A549 (cell line): ENCODE results near the gene GALNTL6. TPM values are rescaled to one million over a fixed set of nuclear protein-coding genes. Genes with fewer than 3 reads are reported as not detected.

ENCODE experiments used
- ATAC-seq, 2 experiments: fragments of 200-7000 bp in 1 of 2; fragments of >200 bp in 1 of 2; cut with Nextera tagmentation in 1 of 2; cut with Tn5 transposase in 1 of 2; 3 replicates each; pipeline versions ENCODE4 v1.8.0 to v1.9.1; 2018 to 2020; ENCODE audit warnings: mild to moderate bottlenecking in 1 of 2, moderate library complexity in 1 of 2
- CTCF ChIA-PET: fragments of 300-600 bp; sonication (Branson Sonifier 250); formaldehyde crosslinking; extraction: SDS; loops from one replicate; lab custom pipeline; 2021; ENCODE audit warnings: antibody characterized with exemption, inconsistent platforms; lab: Yijun Ruan, JAX
- POLR2A ChIA-PET: fragments of 350-600 bp; formaldehyde crosslinking; extraction: SDS; loops from one replicate; lab custom pipeline; 2021; ENCODE audit warnings: antibody characterized with exemption, inconsistent platforms; lab: Yijun Ruan, JAX
- DNase-seq, 2 experiments: peaks; one replicate each; pipeline versions ENCODE4 v3.0.0 to v3.0.0-alpha.2; 2011 to 2016; ENCODE audit warnings: low read depth in 1 of 2, low spot score in 1 of 2
- FAIRE-seq: peaks from 2 replicates; lab custom pipeline; 2011; peaks lifted over from hg19 to GRCh38; lab: Jason Lieb, UNC
- H3K27ac ChIP-seq, 2 experiments: fragments of >200 bp; sonication (Bioruptor Twin); formaldehyde crosslinking; 3 replicates each; pipeline ENCODE4 v1.5.1; 2016 to 2017
- H3K4me1 ChIP-seq: fragments of >200 bp; sonication (Bioruptor Twin); formaldehyde crosslinking; 3 replicates; pipeline ENCODE4 v1.6.1; 2016
- H3K4me2 ChIP-seq: fragments of >200 bp; sonication (Bioruptor Twin); formaldehyde crosslinking; 3 replicates; pipeline ENCODE4 v1.6.1; 2016
- H3K4me3 ChIP-seq: fragments of >200 bp; sonication (Bioruptor Twin); formaldehyde crosslinking; 3 replicates; pipeline ENCODE4 v1.5.1; 2016
- H3K9me3 ChIP-seq: fragments of >200 bp; sonication (Bioruptor Twin); formaldehyde crosslinking; 3 replicates; pipeline ENCODE4 v1.6.1; 2016
- BCL3 ChIP-seq: fragments of >200 bp; sonication (Bioruptor Twin); formaldehyde crosslinking; IDR thresholded peaks from 3 replicates; pipeline ENCODE4 v1.6.1; 2016
- BHLHE40 ChIP-seq: IDR thresholded peaks from 2 replicates; pipeline ENCODE4 v1.6.1; 2012; ENCODE audit warnings: low read depth, low read length, inconsistent platforms
- CBX8 ChIP-seq: fragments of 200-600 bp; sonication (generic); IDR thresholded peaks from 2 replicates; pipeline ENCODE4 v1.6.1; 2016
- CEBPB ChIP-seq, 2 experiments: fragments of >200 bp in 1 of 2; sonication (Bioruptor Twin) in 1 of 2; formaldehyde crosslinking in 1 of 2; IDR thresholded peaks; 2 replicates each; pipeline ENCODE4 v1.6.1; 2012 to 2016
- CHD2 ChIP-seq: fragments of 150-350 bp; IDR thresholded peaks from 2 replicates; pipeline ENCODE4 v1.6.1; 2014; ENCODE audit warnings: low read length; ENCODE audit not compliant: partially characterized antibody
- EHMT2 ChIP-seq: fragments of 200-600 bp; sonication (generic); IDR thresholded peaks from 2 replicates; pipeline ENCODE4 v1.6.1; 2016; ENCODE audit warnings: antibody characterized with exemption, low read depth, mild to moderate bottlenecking, moderate library complexity
- EP300 ChIP-seq, 2 experiments: fragments of >200 bp; sonication (Bioruptor Twin); formaldehyde crosslinking; IDR thresholded peaks; 2 replicates in 1 of 2; 3 replicates in 1 of 2; pipeline ENCODE4 v1.6.1; 2016 to 2017
- ESRRA ChIP-seq: fragments of 150-350 bp; IDR thresholded peaks from 2 replicates; pipeline ENCODE4 v1.6.1; 2014; ENCODE audit warnings: mild to moderate bottlenecking, low read length, borderline replicate concordance
- FOSL2 ChIP-seq, 2 experiments: fragments of 450-650 bp in 1 of 2; fragments of >200 bp in 1 of 2; sonication (Bioruptor Twin) in 1 of 2; formaldehyde crosslinking; IDR thresholded peaks; 2 replicates each; pipeline versions ENCODE4 v1.5.0 to v1.6.1; 2016 to 2020; ENCODE audit warnings: mild to moderate bottlenecking in 1 of 2, moderate library complexity in 1 of 2
- FOXS1 ChIP-seq: fragments of 250-450 bp; sonication (Bioruptor Pico); IDR thresholded peaks from 2 replicates; pipeline ENCODE4 v1.5.0; 2020; ENCODE audit warnings: mild to moderate bottlenecking, moderate library complexity
- HDAC2 ChIP-seq: fragments of 200-600 bp; sonication (generic); IDR thresholded peaks from 2 replicates; pipeline ENCODE4 v1.6.1; 2016
- HMGXB4 ChIP-seq: fragments of 250-450 bp; sonication (Bioruptor Pico); IDR thresholded peaks from 2 replicates; pipeline ENCODE4 v1.5.0; 2021; ENCODE audit warnings: mild to moderate bottlenecking, moderate library complexity, borderline replicate concordance
- HOXB5 ChIP-seq: fragments of 250-450 bp; sonication (Bioruptor Pico); IDR thresholded peaks from 2 replicates; pipeline ENCODE4 v1.5.0; 2020; ENCODE audit warnings: mild to moderate bottlenecking, moderate library complexity
- KDM5A ChIP-seq: fragments of 200-600 bp; sonication (generic); IDR thresholded peaks from 2 replicates; pipeline ENCODE4 v1.6.1; 2016; ENCODE audit warnings: antibody characterized with exemption, mild to moderate bottlenecking
- MAZ ChIP-seq: fragments of 150-350 bp; IDR thresholded peaks from 2 replicates; pipeline ENCODE4 v1.6.1; 2014; ENCODE audit warnings: antibody characterized with exemption, low read depth, low read length, borderline replicate concordance
- MYC ChIP-seq: IDR thresholded peaks from 2 replicates; pipeline ENCODE4 v1.6.1; 2012; ENCODE audit warnings: mild to moderate bottlenecking, inconsistent platforms, low read length, improper control_type of control experiment, borderline replicate concordance
- NFE2L2 ChIP-seq: fragments of 150-350 bp; conservative IDR thresholded peaks from 2 replicates; pipeline ENCODE4 v1.6.1; 2014; ENCODE audit warnings: low read length
- PHF8 ChIP-seq: fragments of 200-600 bp; sonication (generic); IDR thresholded peaks from 2 replicates; pipeline ENCODE4 v1.6.1; 2016; ENCODE audit warnings: low read depth, mild to moderate bottlenecking, antibody characterized with exemption, moderate library complexity, borderline replicate concordance
- POLR2AphosphoS2 ChIP-seq: conservative IDR thresholded peaks from 2 replicates; pipeline ENCODE4 v1.6.1; 2012; ENCODE audit warnings: low read length, improper control_type of control experiment, inconsistent platforms
- RAD21 ChIP-seq, 2 experiments: fragments of >200 bp in 1 of 2; sonication (Bioruptor Twin) in 1 of 2; formaldehyde crosslinking in 1 of 2; IDR thresholded peaks in 1 of 2; conservative IDR thresholded peaks in 1 of 2; 2 replicates in 1 of 2; 3 replicates in 1 of 2; pipeline ENCODE4 v1.6.1; 2012 to 2018; ENCODE audit warnings: inconsistent platforms in 1 of 2
- RCOR1 ChIP-seq: fragments of 150-350 bp; IDR thresholded peaks from 2 replicates; pipeline ENCODE4 v1.6.1; 2014; ENCODE audit warnings: antibody characterized with exemption, low read length, low read depth
- RNF2 ChIP-seq: fragments of 200-600 bp; sonication (generic); IDR thresholded peaks from 2 replicates; pipeline ENCODE4 v1.6.1; 2016; ENCODE audit warnings: low read depth, mild to moderate bottlenecking, antibody characterized with exemption, moderate library complexity, borderline replicate concordance
- SMC3 ChIP-seq: fragments of >200 bp; sonication (Bioruptor Twin); formaldehyde crosslinking; IDR thresholded peaks from 3 replicates; pipeline ENCODE4 v1.6.1; 2018; ENCODE audit warnings: inconsistent platforms
- SREBF2 ChIP-seq: fragments of 450-650 bp; IDR thresholded peaks from 2 replicates; pipeline ENCODE4 v1.6.1; 2014; ENCODE audit warnings: mild to moderate bottlenecking, moderate library complexity
- USF2 ChIP-seq: fragments of 450-650 bp; IDR thresholded peaks from 2 replicates; pipeline ENCODE4 v1.6.1; 2014; ENCODE audit warnings: antibody characterized with exemption
- ZFP36 ChIP-seq: fragments of 450-650 bp; IDR thresholded peaks from 2 replicates; pipeline ENCODE4 v1.6.1; 2014; ENCODE audit warnings: borderline replicate concordance; ENCODE audit not compliant: partially characterized antibody
- ZSCAN20 ChIP-seq: fragments of 250-450 bp; sonication (Bioruptor Pico); IDR thresholded peaks from 2 replicates; pipeline ENCODE4 v1.8.0; 2022; ENCODE audit warnings: mild to moderate bottlenecking, moderate library complexity
- WGBS: methylation state at CpG from one replicate; pipeline ENCODE4 v1.1.6; 2017; ENCODE audit errors: missing lambda C conversion rate; 5-methylcytosine and 5-hydroxymethylcytosine counted together
- polyA plus RNA-seq, 4 experiments: library from polyadenylated mRNA; depleted of rRNA in 3 of 4; stranded (reverse); fragments of >200 nt; fragmentation: RNase III in 1 of 4; extraction: RNeasy Plus Mini Kit Qiagen cat#74134 plus additional on column Dnase treatment in 1 of 4; gene quantifications; 2 replicates in 3 of 4; 3 replicates in 1 of 4; pipeline ENCODE4 v1.2.3, GENCODE V29; 2011 to 2017
- TF ChIP-seq, protein P1 (sequence below): IDR thresholded peaks from 2 replicates; pipeline ENCODE4 v1.6.1; 2012

Gene GALNTL6
- polyA plus RNA-seq, 2 of the 4 experiments (the other 2 are of a cell fraction) = 0.06 to 0.49 TPM

- H3K9me3 ChIP-seq = no peaks in the 10 kb centered on the region
- no peak overlapping the region for H3K27ac ChIP-seq
- POLR2A ChIA-PET = no interaction called here
- no peak overlapping the region for H3K4me3 ChIP-seq
- peak overlapping the region; percentile 46 for H3K4me2 ChIP-seq
- no peak for FAIRE-seq
- WGBS = 58% methylated on average over 6 of the region's 6 CpGs
- no peak for TF ChIP-seq MYC
- TF ChIP-seq MAZ = no peak
- TF ChIP-seq CEBPB (IDR thresholded peaks at IDR 0.05) = no peak
- no peak for TF ChIP-seq POLR2AphosphoS2
- TF ChIP-seq KDM5A = no peak
- no peak for TF ChIP-seq CBX8
- TF ChIP-seq HDAC2 = no peak
- no peak for TF ChIP-seq SREBF2
- no peak for TF ChIP-seq BCL3
- no peak for TF ChIP-seq PHF8
- no peak for TF ChIP-seq RCOR1
- TF ChIP-seq, all 56 proteins: peak for 0
- ATAC-seq = peak in 1 of 2 experiments; percentile 46; a peak in 2 of 6 replicates
- H3K4me1 ChIP-seq = peaks cover 20% of the 10 kb centered on the region
- CTCF ChIA-PET = interaction anchor here (0.9 to 1.5 kb wide), 5 partner anchors 10 to 221 kb away, joined by 3 to 5 read pairs (median 3); no protein-coding TSS in a partner anchor
- no peak for DNase-seq
Measured at GRCh38 chr4:173038192-173038896, 1225.1 kb downstream of the GALNTL6 start.

- TF ChIP-seq HMGXB4 (CRISPR knock-in tag) (no peak), POLR2AphosphoS2 (no peak), BHLHE40 (no peak), NFE2L2 (no peak), HOXB5 (no peak), USF2 (no peak), EP300 (IDR thresholded peaks at IDR 0.05) (no peak), ZSCAN20 (no peak)
- TF ChIP-seq, all 56 proteins: peak for 0
- ChIA-PET POLR2A (no interaction called here), CTCF (interaction anchor here (0.9 to 1.4 kb wide), 3 partner anchors 26 to 220 kb away, joined by 3 read pairs; no protein-coding TSS in a partner anchor)
- Histone ChIP-seq H3K9me3 (no peaks in the 10 kb centered on the region), H3K4me2 (peak overlapping the region; percentile 46), H3K4me3 (no peak overlapping the region), H3K4me1 (peaks cover 20% of the 10 kb centered on the region), H3K27ac (no peak overlapping the region)
- DNase-seq (no peak), FAIRE-seq (no peak), ATAC-seq (peak in 1 of 2 experiments; percentile 51; a peak in 2 of 6 replicates)
- WGBS = 10% methylated on average over 5 of the region's 5 CpGs
Measured at GRCh38 chr4:173039617-173040577, 1226.7 kb downstream of the GALNTL6 start.

- DNase-seq (no peak), FAIRE-seq (no peak), ATAC-seq (no peak)
- no peak overlapping the region for H3K4me2 ChIP-seq
- no peak overlapping the region for H3K4me3 ChIP-seq
- POLR2A ChIA-PET = no interaction called here
- H3K27ac ChIP-seq = no peak overlapping the region
- no peaks in the 10 kb centered on the region for H3K9me3 ChIP-seq
- CTCF ChIA-PET = no interaction called here
- peaks cover 20% of the 10 kb centered on the region for H3K4me1 ChIP-seq
- WGBS = 94% methylated on average over 1 of the region's 1 CpG
- TF ChIP-seq EP300 (IDR thresholded peaks at IDR 0.05) = no peak
- no peak for TF ChIP-seq CHD2
- no peak for TF ChIP-seq RNF2
- no peak for TF ChIP-seq ZFP36
- no peak for TF ChIP-seq EHMT2
- no peak for TF ChIP-seq HOXB5
- TF ChIP-seq ESRRA = no peak
- TF ChIP-seq FOXS1 = no peak
- TF ChIP-seq, protein P1, sequence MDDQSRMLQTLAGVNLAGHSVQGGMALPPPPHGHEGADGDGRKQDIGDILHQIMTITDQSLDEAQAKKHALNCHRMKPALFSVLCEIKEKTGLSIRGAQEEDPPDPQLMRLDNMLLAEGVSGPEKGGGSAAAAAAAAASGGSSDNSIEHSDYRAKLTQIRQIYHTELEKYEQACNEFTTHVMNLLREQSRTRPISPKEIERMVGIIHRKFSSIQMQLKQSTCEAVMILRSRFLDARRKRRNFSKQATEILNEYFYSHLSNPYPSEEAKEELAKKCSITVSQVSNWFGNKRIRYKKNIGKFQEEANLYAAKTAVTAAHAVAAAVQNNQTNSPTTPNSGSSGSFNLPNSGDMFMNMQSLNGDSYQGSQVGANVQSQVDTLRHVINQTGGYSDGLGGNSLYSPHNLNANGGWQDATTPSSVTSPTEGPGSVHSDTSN = no peak
- TF ChIP-seq RAD21 (conservative IDR thresholded peaks at IDR 0.05 in 1 of 2, IDR thresholded peaks at IDR 0.05 in 1 of 2) = no peak
- no peak for TF ChIP-seq SMC3
- TF ChIP-seq FOSL2 (IDR thresholded peaks at IDR 0.05) = no peak
- no peak for TF ChIP-seq FOSL2 (CRISPR knock-in tag; IDR thresholded peaks at IDR 0.05)
Measured at GRCh38 chr4:173041482-173041881, 1228.3 kb downstream of the GALNTL6 start.
